Measurements from ENCODE around the gene ADNP2. TPM values are rescaled to one million over a fixed set of nuclear protein-coding genes. Genes with fewer than 3 reads are reported as not detected.
A peak's percentile ranks its signal among the peaks of the same experiment; 100 is the strongest.

ADNP2 gene
- total RNA-seq, 4 donors from 2014 or later, result 17.1 to 18.9 (median 17.3) TPM

DNA sequence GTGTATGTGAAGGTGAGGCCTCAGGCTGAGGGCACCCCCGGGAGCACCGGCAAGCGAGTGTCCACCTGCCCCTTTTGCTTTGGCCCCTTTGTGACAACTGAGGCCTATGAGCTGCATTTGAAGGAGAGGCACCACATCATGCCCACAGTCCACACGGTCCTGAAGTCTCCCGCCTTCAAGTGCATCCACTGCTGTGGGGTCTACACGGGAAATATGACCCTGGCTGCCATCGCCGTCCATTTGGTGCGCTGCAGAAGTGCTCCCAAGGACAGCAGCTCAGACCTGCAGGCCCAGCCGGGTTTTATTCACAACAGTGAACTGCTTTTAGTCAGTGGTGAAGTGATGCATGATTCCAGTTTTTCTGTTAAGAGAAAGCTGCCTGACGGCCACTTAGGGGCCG is 28.9 kb downstream of the ADNP2 start:
- intact Hi-C loops (cut with DNase I), result no loop called here
- H3K4me1 ChIP-seq, result no peaks in the 10 kb centered on the region
- TF ChIP-seq POLR2A (IDR thresholded peaks at IDR 0.05; ENCODE audit: low read depth) (no peak), EP300 (IDR thresholded peaks at IDR 0.05) (no peak), POLR2AphosphoS5 (IDR thresholded peaks at IDR 0.05) (no peak)
- TF ChIP-seq, protein P1, sequence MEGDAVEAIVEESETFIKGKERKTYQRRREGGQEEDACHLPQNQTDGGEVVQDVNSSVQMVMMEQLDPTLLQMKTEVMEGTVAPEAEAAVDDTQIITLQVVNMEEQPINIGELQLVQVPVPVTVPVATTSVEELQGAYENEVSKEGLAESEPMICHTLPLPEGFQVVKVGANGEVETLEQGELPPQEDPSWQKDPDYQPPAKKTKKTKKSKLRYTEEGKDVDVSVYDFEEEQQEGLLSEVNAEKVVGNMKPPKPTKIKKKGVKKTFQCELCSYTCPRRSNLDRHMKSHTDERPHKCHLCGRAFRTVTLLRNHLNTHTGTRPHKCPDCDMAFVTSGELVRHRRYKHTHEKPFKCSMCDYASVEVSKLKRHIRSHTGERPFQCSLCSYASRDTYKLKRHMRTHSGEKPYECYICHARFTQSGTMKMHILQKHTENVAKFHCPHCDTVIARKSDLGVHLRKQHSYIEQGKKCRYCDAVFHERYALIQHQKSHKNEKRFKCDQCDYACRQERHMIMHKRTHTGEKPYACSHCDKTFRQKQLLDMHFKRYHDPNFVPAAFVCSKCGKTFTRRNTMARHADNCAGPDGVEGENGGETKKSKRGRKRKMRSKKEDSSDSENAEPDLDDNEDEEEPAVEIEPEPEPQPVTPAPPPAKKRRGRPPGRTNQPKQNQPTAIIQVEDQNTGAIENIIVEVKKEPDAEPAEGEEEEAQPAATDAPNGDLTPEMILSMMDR (IDR thresholded peaks at IDR 0.05), result no peak
- DNase-seq (ENCODE audit: extremely low spot score), result peak; percentile 55
- WGBS, result 74% methylated on average over 5 of the region's 12 CpGs
- H3K27ac ChIP-seq (replicated peaks in 1 of 4), result no peak overlapping the region
- no peaks in the 10 kb centered on the region for H3K9me3 ChIP-seq
- H3K27me3 ChIP-seq, result no peaks in the 10 kb centered on the region
- H3K36me3 ChIP-seq, result peaks cover 30 to 72% (median 60%) of the 10 kb centered on the region in 4 donors
- H3K4me3 ChIP-seq, result no peak overlapping the region

DNA sequence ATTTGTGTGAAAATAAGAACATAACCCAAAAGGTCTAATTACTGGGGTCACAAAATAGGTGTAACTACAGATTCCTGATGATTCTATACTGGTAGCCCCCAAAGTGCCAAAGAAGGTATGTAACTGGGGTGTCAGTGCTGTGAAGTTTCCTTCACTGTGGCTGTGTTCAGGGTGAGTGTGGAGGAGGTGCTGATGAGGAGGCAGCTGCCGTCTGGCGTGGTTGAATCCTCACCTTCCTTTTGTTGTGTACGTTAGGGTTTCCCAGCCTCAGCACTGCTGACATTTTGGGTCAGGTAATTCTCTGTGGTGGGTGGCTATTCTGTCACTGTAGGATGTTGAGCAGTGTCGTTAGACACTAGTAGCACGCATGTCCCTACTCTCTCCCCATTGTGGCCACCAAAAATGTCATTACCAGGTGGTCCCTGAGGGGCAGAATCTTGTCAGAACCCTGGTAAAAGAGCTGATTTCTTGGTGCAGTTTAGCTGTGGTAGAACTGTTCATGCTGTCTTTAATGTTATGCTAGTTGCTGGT is 31.5 kb downstream of the ADNP2 start:
- no peaks in the 10 kb centered on the region for H3K27me3 ChIP-seq
- DNase-seq (ENCODE audit: extremely low spot score), result peak; percentile 53
- intact Hi-C loops (cut with DNase I), result no loop called here
- no peak overlapping the region for H3K27ac ChIP-seq (replicated peaks in 1 of 4)
- 92% methylated on average over 5 of the region's 5 CpGs for WGBS
- no peaks in the 10 kb centered on the region for H3K9me3 ChIP-seq
- peaks cover 24 to 52% (median 39%) of the 10 kb centered on the region in 4 donors for H3K36me3 ChIP-seq
- TF ChIP-seq POLR2AphosphoS5 (IDR thresholded peaks at IDR 0.05) (no peak), EP300 (IDR thresholded peaks at IDR 0.05) (no peak), POLR2A (IDR thresholded peaks at IDR 0.05; ENCODE audit: low read depth) (no peak)
- TF ChIP-seq, protein P1 (IDR thresholded peaks at IDR 0.05), result no peak
- H3K4me1 ChIP-seq, result no peaks in the 10 kb centered on the region
- H3K4me3 ChIP-seq, result no peak overlapping the region

DNA sequence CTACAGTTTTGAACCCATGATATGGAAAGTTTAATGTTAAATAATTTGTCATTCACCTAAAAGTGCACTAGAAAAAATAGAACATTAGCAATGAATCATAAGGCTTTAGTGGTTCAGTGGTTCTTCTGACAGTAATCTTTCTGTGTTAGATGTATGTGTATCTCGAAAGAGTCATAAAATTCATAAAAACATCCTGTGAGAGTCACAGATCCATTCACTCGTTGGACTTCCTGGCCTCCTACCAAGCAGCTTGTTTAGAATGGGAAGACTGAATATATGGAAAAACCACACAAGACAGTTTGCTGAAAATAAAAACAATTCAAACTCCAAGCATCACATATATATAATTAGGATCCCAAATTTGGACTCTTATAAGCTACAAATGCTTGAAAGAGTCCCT is 34.8 kb downstream of the ADNP2 start:
- no peak for TF ChIP-seq POLR2A (IDR thresholded peaks at IDR 0.05; ENCODE audit: low read depth)
- TF ChIP-seq, protein P1 (IDR thresholded peaks at IDR 0.05), result no peak
- no peak for TF ChIP-seq POLR2AphosphoS5 (IDR thresholded peaks at IDR 0.05)
- TF ChIP-seq EP300 (IDR thresholded peaks at IDR 0.05), result no peak
- H3K4me3 ChIP-seq, result no peak overlapping the region
- intact Hi-C loops (cut with DNase I), result no loop called here
- WGBS, result 60% methylated on average over 2 of the region's 2 CpGs
- no peak overlapping the region for H3K27ac ChIP-seq (replicated peaks in 1 of 4)
- no peaks in the 10 kb centered on the region for H3K9me3 ChIP-seq
- peaks cover 0 to 18% (median 9%) of the 10 kb centered on the region in 4 donors for H3K36me3 ChIP-seq
- no peak for DNase-seq (ENCODE audit: extremely low spot score)
- H3K4me1 ChIP-seq, result peaks cover 0 to 16% (median 9%) of the 10 kb centered on the region in 4 donors
- H3K27me3 ChIP-seq, result no peaks in the 10 kb centered on the region

DNA sequence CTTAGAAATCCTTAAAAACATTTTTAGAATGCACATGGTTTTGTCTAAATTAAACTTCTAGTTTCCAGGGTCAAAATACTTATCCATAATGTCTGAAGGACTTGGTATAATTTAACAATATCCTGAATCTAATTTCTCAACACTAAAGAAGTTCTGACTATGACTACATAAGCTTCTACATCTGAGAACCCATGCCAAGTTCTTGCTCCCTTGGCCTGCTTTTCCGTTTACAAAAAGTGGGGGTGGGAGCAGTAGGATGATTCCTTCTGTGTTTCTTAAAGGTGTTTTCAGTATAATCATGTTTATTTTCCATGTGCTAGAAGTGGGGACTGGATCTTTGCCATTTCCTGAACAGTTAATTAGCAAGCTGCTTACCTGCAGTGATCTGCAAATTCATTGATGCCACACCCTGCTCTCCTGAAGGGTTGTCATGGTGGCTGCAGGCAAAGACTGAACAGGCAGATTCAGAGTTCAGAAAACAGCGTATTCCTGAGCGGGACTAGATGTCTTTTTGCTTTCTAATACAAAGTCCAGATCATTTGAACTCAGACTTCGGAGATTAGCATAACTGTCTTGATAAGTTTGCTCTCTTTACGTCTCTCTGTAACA is 36.2 kb downstream of the ADNP2 start:
- Histone ChIP-seq H3K4me1 (peaks cover 0 to 22% (median 12%) of the 10 kb centered on the region in 4 donors), H3K27me3 (no peaks in the 10 kb centered on the region), H3K27ac (replicated peaks in 1 of 4) (no peak overlapping the region), H3K9me3 (no peaks in the 10 kb centered on the region), H3K36me3 (peaks cover 0 to 6% (median 2%) of the 10 kb centered on the region in 4 donors), H3K4me3 (no peak overlapping the region)
- intact Hi-C loops (cut with DNase I), result loop anchor here (5.0 kb wide), 1 partner anchor 33 kb away; no protein-coding TSS in a partner anchor
- TF ChIP-seq POLR2A (IDR thresholded peaks at IDR 0.05; ENCODE audit: low read depth) (no peak), EP300 (IDR thresholded peaks at IDR 0.05) (no peak), POLR2AphosphoS5 (IDR thresholded peaks at IDR 0.05) (no peak)
- TF ChIP-seq, protein P1 (IDR thresholded peaks at IDR 0.05), result no peak
- WGBS, result 72% methylated on average over 5 of the region's 5 CpGs
- peak; percentile 10 for DNase-seq (ENCODE audit: extremely low spot score)

Data from esophagus muscularis mucosa (tissue), 4 donors.